SK-N-MC (cell line): Measurements from ENCODE around the gene PDE6D.

Experiments
- EZH2 ChIP-seq: fragments of 200-600 bp; sonication (generic); IDR thresholded peaks from one replicate; pipeline ENCODE4 v1.6.1; 2017; ENCODE audit warnings: antibody characterized with exemption
- FOXP2 ChIP-seq: optimal IDR thresholded peaks from 2 replicates; pipeline ENCODE3; 2011; ENCODE audit warnings: mild to moderate bottlenecking, moderate library complexity; ENCODE audit not compliant: insufficient read depth; ENCODE audit errors: extremely low read length, control extremely low read depth
- POLR2AphosphoS5 ChIP-seq: IDR thresholded peaks from 2 replicates; pipeline ENCODE4 v1.6.1; 2012; ENCODE audit warnings: mild to moderate bottlenecking, low read depth, low read length, borderline replicate concordance

GRCh38 chr2:231708773-231709635 is 72.1 kb downstream of the PDE6D start:
- TF ChIP-seq EZH2 (no peak), POLR2AphosphoS5 (peak; percentile 10), FOXP2 (no peak)
